Hindlimb muscle (tissue), 1 donor: ENCODE data around the gene LAMA1. TPM values are rescaled to one million over a fixed set of nuclear protein-coding genes. Genes with fewer than 3 reads are reported as not detected.
"Not testable (repeated sequence)": the region's sequence is repeated elsewhere in the genome, so short reads cannot be mapped to it uniquely, and the experiment has no call there.

ENCODE experiments used
- DNase-seq: peaks from one replicate; pipeline ENCODE4 v3.0.0-alpha.2; 2013
- polyA plus RNA-seq: library from polyadenylated mRNA; unstranded; fragments of 120-200 nt; gene quantifications from one replicate; pipeline ENCODE4 v1.2.1, GENCODE V29; 2013; ENCODE audit not compliant: insufficient read length

The LAMA1 gene, protein sequence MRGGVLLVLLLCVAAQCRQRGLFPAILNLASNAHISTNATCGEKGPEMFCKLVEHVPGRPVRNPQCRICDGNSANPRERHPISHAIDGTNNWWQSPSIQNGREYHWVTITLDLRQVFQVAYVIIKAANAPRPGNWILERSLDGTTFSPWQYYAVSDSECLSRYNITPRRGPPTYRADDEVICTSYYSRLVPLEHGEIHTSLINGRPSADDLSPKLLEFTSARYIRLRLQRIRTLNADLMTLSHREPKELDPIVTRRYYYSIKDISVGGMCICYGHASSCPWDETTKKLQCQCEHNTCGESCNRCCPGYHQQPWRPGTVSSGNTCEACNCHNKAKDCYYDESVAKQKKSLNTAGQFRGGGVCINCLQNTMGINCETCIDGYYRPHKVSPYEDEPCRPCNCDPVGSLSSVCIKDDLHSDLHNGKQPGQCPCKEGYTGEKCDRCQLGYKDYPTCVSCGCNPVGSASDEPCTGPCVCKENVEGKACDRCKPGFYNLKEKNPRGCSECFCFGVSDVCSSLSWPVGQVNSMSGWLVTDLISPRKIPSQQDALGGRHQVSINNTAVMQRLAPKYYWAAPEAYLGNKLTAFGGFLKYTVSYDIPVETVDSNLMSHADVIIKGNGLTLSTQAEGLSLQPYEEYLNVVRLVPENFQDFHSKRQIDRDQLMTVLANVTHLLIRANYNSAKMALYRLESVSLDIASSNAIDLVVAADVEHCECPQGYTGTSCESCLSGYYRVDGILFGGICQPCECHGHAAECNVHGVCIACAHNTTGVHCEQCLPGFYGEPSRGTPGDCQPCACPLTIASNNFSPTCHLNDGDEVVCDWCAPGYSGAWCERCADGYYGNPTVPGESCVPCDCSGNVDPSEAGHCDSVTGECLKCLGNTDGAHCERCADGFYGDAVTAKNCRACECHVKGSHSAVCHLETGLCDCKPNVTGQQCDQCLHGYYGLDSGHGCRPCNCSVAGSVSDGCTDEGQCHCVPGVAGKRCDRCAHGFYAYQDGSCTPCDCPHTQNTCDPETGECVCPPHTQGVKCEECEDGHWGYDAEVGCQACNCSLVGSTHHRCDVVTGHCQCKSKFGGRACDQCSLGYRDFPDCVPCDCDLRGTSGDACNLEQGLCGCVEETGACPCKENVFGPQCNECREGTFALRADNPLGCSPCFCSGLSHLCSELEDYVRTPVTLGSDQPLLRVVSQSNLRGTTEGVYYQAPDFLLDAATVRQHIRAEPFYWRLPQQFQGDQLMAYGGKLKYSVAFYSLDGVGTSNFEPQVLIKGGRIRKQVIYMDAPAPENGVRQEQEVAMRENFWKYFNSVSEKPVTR (N-terminal part only)
- 1.2 TPM for polyA plus RNA-seq

DNA sequence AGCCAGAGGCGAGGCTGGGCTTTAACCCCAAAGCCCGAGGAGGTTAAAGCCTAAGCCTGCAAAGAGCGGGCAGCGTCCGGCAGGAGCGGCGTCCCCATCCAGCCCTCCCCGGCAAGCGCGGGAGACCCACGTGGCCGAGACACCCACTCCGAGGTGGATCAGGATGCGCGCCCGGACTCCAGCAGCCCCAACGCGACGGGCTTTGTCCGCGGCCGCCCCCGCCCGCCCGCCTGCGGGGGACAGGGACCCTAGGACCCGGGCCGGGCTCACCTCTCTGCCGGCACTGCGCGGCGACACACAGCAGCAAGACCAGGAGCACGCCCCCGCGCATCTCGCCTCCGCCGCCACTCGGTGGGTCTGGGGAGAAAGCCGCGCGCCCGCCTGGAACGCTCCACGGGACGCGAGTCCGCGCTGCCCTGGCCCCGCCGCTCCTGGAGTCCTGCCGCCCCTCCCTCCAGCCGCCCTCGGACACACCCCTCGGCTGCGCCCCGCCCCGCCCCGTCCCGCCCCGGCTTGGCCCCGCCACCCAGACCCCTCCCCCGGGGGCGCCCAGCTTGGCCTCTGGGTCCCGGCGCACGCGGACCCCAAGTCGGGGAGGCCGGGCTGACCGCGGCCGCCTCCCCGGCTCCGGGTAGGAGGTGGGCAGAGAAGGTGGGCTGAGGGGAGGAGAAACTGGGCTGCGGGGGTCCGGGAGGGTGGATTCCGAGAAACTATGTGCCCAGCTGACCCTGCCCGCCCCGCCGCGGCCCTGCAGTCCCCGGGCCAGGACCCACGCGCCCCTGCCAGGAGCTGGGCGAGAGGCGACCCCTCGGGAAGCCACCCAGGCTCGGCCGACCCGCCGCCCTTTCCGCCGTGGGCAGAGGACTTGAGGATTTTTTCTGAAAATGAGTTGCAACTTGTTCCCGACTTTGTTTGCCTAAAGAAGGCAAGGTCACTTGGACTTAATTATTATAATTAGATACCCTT, at the start of gene LAMA1:
Gene LAMA1, minus strand, starts transcription at position 408 of the 966 bp plus-strand sequence. Its CDS starts 77 bp downstream, at position 331.
- DNase-seq = no peak

DNA sequence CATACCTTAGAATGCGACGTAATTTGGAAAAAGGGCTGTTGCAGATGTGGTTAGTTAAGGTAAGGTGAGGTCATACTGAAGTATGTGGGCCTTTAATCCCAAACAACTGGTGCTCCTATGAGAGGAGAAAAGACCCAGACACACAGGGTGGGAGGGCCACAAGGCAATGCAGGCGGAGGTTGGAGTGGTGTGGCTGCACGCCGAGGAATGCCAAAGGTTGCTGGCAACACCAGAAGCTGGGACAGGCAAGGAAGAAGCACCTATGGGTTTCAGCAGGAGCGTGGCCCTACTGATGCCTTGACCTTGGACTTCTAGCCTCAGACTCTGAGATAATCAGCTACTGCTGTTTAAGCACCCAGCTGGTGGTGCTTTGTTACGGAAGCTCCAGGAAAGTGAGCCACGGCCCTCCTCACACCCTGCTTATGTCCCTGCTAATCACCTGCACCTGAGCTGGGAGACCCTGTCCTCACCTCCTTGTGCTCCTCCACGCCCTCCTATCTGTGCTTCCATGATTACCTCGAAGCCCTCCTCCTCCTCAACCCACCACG, 48.3 kb upstream of the LAMA1 start:
- DNase-seq = no peak

DNA sequence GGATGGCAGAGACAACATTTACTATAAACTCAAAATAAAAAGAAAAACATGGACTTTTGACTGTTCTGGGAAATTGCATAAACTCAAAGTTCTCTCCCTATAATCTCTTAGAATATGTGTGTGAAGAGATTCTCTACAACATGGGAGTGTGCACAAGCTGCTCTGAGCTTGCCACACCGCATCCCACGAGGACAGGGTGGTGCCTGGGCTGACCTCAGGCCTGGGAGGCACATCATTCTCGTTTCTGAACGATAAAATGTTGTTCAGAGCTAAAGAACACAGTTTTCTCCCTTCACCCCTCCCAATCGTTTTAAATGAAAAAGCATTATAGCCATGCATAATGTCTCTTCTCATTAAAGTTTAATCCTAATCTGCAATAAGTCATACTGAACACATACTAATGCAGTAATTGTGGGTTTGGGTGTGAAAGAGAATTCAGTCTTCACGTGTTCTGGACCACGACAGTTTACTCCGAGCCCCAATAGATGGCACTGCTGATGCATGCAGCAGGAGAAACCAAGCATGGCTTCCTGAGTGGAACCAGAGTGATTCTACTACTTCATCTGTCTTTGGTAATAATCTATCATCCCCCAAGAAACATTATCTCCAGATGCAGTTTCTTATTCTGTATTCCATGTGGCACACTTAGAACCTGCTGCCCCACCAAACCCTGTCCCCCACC, 46.9 kb upstream of the LAMA1 start:
- DNase-seq = no peak

DNA sequence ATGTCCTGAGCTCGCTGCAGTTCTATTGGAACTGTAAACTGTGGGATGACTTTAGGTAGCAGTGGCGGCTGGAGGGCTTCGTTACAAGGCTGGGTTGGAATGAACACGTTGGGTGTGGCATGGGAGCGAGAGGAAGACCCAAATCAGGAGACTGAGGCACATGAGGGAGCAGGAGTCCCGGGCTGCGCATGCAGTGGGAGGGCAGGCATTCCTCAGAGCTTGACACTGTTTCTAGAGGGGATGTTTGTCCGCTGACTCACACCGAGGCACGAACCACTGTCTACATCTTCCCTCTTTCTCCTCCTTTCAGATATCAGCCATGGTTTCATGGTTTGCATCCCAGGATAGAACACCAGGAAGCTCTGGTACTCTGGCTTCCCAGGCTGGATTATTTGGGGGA, 40.6 kb upstream of the LAMA1 start:
- no peak for DNase-seq

DNA sequence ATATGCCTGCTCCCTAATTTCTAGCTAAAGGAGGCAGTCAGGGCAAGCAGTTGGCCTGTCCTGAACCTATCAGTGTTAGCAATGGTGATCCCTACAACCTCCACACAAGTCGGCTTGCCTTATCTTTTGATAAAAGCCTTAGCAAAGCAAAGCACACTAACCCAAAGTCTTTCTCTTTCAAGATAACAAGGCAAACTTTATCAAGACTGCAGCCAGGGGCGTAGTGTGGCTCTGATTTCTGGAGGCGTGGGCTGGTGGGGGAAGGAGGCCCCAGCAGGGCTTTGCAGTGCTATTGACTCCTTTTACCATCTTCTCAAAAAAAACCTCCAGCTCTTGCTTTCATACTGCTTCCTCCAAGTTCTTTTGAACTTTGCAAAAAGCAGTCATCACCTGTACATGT, 40.2 kb upstream of the LAMA1 start:
- DNase-seq = no peak

DNA sequence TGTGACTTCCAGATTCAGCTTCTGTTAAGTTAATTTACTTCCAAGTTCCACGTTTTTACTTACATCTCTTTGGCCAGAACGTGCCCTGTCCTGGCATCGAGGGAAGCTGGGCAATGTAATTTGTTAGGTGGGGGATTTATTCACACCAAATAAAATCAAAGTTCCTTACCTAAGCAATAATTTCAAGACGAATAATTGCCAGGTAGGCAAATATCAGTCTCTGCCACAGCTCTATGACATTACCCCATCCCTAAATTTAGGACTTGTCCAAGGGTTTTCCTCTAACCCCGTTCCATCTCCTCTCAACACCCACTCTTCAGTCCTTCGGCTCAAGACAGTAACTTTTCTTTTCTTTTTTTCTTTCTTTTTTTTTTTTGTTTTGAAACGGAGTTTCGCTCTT, 38.3 kb upstream of the LAMA1 start:
- no peak for DNase-seq

DNA sequence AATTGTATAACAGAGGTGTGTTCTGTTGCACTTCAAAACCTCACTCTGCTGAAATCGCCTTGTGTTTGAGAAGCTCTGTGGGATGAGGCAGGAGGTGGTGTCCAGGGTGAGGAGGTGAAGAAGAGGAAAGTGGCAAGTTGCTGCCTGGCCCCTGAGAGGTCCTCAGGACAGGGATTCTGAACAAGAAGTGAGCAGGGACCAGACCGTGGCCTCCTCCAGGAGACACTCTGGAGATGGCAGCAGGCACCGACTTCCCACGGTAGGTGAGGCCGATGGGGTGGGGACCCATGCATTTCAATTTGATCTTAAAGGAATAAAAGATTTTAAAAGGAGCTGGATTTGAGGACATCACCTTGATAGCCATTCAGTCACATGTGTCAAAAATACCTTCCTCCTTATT, 37.5 kb upstream of the LAMA1 start:
- DNase-seq = no peak

DNA sequence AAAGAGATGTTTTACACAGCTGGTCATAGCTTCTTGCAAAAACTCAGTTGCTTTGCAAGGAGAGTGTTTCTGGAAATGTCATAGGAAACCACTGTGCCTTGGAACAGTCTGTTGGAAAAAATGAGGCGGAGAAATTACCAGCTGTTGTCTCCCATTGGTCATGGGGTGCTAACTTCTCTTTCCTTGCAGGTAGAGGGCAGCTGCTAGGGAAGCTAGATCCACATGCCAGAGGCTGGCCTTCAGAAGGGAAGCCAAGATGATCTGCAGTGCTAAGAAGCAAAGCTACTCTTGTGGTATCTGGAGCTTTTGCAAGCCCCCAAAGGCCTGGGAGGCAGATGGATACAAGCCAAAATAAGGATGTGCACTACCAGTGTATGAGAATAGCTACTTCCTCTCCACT, 34.8 kb upstream of the LAMA1 start:
- DNase-seq = peak; percentile 82

DNA sequence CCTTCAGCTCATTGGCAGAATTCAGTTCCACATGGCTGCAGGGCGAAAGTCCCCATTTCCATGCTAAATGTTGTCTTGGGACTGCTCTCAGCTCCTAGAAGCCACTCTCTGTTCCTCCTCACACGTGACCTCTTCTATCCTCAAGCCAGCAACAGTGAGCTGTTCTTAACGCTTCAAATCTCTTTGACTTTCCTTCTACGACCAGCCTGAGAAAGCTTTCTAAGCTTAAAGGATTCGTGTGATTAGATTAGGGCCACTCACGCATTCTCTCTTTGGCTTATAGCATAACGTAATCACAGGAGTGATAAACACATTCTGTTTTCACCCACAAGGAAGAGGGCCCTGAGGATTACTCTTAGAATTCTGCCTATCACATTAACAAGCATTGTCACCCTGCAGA, 29.8 kb upstream of the LAMA1 start:
- DNase-seq = no peak

DNA sequence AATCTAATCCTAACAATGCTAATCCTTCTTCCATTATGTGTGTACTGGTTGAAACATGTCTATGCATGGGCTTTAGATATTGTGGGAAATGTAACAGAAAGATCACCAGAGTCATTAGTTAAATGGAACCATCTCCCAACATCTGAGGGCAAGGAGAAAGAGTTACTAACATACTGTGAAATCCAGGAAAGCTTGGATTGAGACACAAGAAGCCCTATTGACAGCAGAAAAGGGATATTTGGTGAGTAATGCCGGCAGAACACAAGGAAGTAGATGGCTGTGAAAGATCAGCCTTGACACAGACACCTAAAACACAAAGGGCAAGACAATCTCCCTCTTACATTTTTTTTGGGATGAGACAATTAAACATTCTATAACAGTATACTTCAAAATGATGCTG, 28.5 kb upstream of the LAMA1 start:
- DNase-seq = no peak

DNA sequence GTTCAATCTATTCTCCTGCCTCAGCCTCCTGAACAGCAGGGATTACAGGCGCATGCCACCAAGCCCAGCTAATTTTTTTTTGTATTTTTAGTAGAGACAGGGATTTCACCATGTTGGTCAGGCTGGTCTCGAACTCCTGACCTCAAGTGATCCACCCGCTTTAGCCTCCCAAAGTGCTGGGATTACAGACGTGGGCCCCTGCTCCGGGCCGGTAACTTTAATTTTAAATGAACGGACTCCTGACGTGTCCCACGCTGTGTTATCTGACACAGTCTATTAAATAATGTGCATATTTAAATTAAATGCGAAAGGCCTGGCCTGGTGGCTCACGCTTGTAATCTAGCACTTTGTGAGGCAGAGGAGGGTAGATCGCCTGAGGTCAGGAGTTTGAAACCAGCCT, 27.3 kb upstream of the LAMA1 start:
- not testable (repeated sequence) for DNase-seq

DNA sequence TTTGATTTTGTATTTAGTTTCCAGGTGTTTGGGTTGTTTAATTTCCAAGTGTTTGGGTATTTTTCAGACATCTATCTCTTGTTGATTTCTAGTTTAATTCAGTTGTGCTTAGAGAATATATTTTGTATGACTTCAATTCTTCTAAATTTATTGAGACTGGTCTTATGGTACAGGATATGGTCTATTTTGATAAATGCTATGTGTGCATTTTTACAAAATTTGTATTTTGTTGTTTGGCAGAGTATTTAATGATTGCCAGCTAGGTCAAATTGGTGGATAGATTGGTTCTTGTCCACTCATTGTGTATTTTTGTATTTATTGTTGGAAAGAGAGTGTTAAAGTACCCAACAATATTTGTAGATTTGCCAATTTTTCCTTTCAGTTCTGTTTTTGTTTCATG, 23.7 kb upstream of the LAMA1 start:
- no peak for DNase-seq

DNA sequence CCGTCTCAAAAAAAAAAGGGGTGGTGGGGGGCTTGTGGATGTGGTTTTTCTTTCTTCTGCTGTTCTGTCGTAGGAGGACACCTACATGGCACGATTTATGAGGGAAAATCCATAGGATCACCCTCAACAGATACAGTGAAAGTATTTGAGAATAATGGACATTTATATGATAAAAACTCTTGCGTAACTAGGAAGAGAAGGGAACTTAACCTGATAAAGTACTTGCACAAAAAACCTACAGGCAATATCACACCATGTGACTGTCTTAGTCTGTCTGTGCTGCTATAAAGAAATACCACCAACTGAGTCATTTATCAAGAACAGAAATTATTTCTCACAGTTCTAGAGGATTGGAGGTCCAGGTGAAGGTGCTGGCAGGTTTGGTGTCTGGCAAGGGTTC, 21.8 kb upstream of the LAMA1 start:
- DNase-seq = no peak

DNA sequence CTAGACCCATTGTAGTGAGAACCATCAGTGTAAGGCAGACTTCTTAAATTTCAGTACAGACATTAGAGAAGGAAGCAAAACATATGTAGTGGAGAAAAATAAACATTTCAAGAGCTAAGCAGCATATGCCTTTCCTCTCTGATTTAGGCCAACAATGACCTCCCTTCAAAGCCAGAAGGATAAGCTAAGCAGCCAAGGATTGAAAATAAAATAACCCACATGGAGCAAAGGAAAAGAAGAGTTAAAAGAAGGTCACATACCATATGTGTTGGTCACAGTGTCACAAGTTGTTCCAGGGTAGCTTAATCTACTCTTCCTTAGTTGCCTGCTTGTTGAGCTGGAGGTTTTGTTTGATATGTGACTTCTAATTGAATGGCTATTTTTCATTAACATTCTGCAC, 15.6 kb upstream of the LAMA1 start:
- DNase-seq = no peak

DNA sequence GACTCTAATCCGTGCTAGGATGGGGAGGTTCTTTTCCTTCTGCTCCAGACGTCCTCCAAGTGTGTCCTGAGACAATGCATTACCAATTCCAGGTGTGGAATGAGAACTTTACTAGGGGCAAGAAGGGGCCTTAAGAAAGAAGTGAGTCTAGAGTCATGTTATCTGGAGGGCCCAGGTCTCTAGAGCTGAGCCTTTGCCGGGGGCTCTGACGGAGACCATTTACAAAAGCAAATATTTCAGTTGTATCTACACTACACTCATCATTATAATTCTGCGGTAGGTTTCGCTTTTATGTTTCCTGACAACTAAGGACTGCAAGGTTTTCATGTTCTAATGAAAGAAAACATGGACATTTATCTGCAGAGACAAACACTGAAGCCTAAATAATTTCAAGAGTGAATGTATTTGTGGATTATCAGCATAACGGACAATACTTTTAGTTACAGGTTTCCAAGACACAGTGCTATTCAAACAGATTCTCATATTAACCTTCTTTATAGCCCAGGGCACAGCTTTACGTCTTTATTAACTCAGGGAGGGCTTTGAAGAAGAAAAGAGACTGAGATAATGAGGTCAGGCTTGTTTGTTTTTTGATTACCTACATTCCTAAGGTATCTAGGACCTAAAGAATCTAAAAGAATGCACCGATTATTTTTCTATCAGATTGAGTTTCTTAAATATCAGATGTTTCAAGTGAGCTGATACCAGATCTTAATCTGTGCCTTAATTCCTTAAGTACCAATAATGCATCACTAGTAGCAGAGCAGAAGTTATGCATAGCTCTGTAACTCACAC, 15.0 kb upstream of the LAMA1 start:
- no peak for DNase-seq

DNA sequence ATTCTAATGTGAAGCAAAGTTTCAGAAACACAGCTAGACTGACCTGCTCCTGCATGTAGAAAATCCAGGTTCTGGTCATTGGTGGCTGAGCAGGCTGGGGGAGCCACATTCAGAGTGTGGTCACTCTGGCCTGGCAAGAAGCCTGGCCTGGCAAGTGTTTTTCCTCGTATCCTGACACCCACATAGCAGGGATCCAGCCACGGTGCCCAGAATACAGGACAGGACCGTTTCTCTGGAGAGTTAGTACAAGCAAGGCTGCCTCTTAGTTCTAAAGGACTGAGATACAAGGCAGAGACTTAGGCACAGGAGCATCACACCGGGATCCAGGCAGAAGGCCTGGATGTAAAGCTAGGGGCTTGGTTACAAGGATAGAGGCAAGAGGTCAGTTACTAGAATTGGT, 4.8 kb upstream of the LAMA1 start:
- DNase-seq = no peak

DNA sequence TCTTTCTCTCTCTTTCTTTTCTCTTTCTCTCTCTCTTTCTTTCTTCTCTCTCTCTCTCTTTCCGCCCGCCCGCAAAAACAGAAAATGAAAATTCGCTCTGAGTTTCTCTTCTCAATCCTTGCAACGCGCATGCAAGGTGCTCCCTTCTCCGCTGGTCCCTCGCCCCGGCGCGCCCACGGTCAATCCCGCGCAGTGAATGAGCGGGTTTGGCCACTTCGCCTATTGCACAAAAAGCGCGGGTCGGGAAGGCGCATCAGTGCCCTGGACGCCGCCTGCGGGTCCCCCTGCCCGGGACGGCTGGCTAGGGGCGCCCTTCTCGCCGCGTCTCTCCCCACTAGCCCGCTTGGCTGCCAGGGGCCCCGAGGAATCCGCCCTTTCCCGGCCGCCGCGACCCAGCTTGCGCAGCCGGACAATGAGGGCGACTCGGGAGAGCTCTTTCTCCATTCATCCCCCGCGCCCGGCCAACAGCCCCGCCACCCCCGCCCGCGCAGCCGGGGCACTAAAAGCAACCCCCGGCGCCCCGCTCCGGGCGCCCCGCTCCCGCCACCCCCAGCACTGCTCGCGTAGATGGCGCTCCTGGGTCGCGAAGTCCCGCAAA, 706 bp downstream of the LAMA1 start:
- no peak for DNase-seq

DNA sequence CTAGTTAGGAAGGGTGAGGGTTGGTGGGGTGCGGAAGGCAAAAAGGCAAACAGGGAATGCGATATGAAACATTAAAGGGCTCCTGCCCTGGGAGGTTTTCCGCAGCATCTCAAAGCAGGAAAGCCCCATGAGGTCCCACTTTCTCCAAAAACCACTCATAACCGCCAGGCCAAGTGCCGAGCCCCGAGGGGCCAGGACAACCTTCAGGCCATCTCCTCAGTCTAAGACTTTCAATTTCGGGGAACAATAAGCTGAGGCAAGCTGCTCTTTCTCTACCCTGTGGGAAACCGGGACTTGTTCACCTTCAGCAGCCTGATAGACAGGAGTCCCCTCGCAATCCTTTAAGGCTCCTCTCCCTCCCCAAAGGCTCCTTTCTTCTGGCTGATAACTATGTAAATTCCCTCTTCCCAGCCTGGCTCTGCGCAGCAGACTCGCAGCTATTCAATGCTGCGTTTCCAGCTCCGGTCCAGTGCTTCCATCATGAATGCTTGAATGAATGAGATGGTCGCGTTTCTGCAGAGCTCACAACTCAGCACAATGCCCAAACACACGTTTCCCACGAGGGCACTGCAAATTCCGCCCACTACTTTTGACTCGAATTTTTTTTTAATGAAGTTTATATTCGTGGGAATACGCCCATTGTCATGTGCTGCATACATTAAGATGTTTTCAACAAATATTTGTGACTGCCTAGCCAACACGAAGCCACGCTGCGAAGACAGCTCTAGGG, 1.4 kb downstream of the LAMA1 start:
- no peak for DNase-seq

DNA sequence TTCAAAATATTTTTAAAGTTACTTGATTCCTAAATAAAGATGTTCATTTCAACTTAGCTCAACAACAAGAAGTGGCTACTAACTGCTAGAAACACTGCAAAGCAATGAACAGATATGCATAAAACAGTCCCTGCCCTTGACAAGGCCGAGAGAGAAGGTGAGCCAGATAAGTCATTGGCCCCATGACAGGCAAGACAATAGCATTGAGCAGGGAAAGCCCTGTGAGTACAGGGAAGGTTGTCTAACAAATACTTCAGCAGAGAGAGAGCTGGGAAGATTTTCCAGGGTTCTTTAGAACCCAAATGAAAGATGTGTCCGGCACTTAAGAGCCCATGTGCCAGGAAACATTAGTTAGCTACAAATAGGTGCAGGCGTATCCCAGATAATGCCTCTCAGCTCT, 4.7 kb downstream of the LAMA1 start:
- no peak for DNase-seq
